Bronchial epithelial cell (primary cell): ENCODE measurements around the gene PPARGC1A. TPM values are rescaled to one million over a fixed set of nuclear protein-coding genes. Genes with fewer than 3 reads are reported as not detected.

Experiments
- DNase-seq: peaks from one replicate; pipeline ENCODE4 v3.0.0-alpha.2; 2010; ENCODE audit warnings: low read depth
- FAIRE-seq: peaks from 2 replicates; lab custom pipeline; 2011; peaks lifted over from hg19 to GRCh38; lab: Jason Lieb, UNC
- H3K27me3 ChIP-seq: 2 replicates; pipeline ENCODE4 v1.5.1; 2011; ENCODE audit warnings: low read length; ENCODE audit not compliant: control insufficient read depth, insufficient read depth
- H3K36me3 ChIP-seq: 2 replicates; pipeline ENCODE4 v1.5.1; 2011; ENCODE audit warnings: low read length; ENCODE audit not compliant: control insufficient read depth, insufficient read depth
- H3K4me3 ChIP-seq: 2 replicates; pipeline ENCODE4 v1.5.1; 2011; ENCODE audit warnings: mild to moderate bottlenecking, low read depth, low read length, control low read depth
- total RNA-seq: library from RNA; depleted of rRNA; stranded (reverse); fragments of >200 nt; gene quantifications from 2 replicates; pipeline ENCODE4 v1.2.1, GENCODE V29; 2014
- TF ChIP-seq, protein P1 (sequence below): IDR thresholded peaks from 2 replicates; pipeline ENCODE4 v1.5.1; 2011; ENCODE audit warnings: mild to moderate bottlenecking, moderate library complexity, low read length, control low read depth, inconsistent platforms; ENCODE audit not compliant: insufficient read depth, severe bottlenecking

Gene PPARGC1A
- total RNA-seq, 1 donor from 2014 or later, result 1.6 TPM

DNA sequence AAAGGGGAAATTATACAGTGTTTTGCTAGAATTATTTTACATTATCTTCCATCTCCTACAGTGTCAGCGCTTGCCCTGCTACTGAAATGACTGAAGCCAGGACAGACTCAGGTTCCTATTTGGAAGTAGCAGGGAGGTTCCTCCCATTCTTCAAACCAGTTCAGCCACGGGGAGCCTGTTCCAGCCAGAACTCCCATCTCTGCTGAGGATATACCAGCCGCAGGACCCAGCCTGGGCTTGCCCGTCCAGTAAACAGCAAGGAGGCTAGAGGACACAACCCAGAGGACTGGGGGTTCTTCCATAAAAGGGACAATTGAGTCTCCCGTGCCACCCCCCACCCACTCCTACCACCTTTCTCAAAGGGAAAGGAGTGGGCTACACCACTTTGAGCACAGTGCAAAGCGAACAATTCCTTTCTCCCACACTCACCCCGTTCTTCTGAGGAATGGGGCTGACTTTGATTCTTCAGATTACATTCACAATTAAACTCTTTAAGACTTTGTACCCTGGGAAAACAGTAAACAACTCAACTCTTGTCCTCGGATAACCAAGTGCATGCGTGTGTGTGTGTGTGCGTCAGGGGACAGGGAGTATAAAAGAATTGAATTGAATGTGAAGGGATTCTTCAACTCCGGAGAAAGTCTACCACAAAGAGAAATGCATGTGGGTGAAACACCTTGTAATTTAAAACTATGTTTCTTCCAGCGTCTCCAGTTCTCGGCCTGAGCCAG, 31.0 kb upstream of the PPARGC1A start:
- peak; percentile 59 for DNase-seq
- H3K4me3 ChIP-seq, result no peak overlapping the region
- H3K36me3 ChIP-seq, result no peaks in the 10 kb centered on the region
- no peak for FAIRE-seq
- no peaks in the 10 kb centered on the region for H3K27me3 ChIP-seq
- TF ChIP-seq, protein P1, sequence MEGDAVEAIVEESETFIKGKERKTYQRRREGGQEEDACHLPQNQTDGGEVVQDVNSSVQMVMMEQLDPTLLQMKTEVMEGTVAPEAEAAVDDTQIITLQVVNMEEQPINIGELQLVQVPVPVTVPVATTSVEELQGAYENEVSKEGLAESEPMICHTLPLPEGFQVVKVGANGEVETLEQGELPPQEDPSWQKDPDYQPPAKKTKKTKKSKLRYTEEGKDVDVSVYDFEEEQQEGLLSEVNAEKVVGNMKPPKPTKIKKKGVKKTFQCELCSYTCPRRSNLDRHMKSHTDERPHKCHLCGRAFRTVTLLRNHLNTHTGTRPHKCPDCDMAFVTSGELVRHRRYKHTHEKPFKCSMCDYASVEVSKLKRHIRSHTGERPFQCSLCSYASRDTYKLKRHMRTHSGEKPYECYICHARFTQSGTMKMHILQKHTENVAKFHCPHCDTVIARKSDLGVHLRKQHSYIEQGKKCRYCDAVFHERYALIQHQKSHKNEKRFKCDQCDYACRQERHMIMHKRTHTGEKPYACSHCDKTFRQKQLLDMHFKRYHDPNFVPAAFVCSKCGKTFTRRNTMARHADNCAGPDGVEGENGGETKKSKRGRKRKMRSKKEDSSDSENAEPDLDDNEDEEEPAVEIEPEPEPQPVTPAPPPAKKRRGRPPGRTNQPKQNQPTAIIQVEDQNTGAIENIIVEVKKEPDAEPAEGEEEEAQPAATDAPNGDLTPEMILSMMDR, result no peak

DNA sequence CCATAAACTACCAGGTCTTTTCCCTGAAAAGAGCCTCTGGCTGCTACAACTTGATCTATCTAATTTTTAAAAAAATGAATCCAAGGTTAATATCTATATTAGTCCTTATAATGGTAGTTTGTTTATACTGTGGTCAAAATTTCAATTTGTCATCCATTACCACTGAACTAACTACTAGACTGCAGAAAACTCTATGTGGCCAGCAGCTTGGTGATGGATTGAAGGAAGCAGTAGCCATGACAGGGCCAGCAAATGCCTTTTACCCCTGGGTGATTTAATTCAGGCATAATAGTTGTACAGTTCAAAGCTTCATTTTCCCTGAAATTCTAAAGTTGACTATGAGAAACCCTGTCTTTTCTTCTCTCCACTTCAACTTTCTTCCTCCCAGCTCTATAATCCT, 30.4 kb upstream of the PPARGC1A start:
- H3K36me3 ChIP-seq, result no peaks in the 10 kb centered on the region
- DNase-seq (no peak), FAIRE-seq (no peak)
- H3K27me3 ChIP-seq, result no peaks in the 10 kb centered on the region
- H3K4me3 ChIP-seq, result no peak overlapping the region
- TF ChIP-seq, protein P1, result no peak

DNA sequence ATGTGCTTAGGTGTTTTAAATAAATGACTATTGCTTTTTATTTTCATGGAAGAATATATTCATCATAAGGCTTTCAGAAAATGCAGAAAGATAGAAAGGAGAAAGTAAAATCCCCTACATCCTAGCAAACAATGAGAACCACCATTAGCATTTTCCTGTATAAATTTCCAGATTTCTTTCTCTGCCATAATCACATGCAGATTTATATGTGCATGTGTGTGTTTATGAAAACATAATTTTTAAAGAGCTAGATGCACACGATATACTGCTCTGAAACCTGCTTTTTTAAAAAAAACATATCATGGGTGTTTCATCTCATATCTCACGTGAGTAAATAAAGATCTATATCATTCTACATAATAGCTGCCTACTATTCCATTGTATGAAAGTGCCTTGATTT, 26.4 kb upstream of the PPARGC1A start:
- FAIRE-seq, result no peak
- no peak overlapping the region for H3K4me3 ChIP-seq
- no peaks in the 10 kb centered on the region for H3K36me3 ChIP-seq
- TF ChIP-seq, protein P1, result no peak
- H3K27me3 ChIP-seq, result no peaks in the 10 kb centered on the region
- DNase-seq, result no peak

DNA sequence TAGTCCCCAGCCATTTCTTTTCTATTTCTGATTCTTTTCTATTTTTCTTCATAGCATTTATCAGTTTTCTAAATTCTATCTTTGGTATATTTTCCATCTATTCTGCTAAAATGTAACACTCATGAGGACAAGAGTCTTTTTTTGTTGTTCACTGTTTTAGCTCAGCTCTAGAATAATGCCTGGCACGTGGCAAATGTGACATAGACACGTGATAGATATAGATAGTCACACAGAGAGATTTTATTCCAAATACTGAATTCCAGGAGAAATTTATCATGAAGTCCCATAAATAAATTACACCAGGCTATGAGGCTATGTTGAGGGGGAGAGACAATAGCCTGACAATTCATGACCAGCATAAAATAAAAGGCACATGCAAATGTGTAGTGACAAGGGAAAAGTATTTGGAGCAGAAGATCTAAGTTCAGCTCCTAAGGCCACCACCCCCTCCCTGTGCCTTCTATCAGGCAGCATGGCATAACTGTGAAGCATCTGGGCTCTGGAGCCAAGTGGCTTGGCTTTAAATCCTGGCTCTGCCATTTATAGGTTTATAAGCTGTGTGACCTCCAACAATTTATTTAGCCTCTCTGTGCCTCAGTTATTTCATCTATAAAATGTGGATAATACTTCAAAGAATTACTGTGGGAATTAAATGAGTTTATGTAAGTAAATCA, 25.7 kb upstream of the PPARGC1A start:
- H3K4me3 ChIP-seq, result no peak overlapping the region
- DNase-seq (no peak), FAIRE-seq (no peak)
- H3K36me3 ChIP-seq, result no peaks in the 10 kb centered on the region
- no peaks in the 10 kb centered on the region for H3K27me3 ChIP-seq
- TF ChIP-seq, protein P1, result no peak

DNA sequence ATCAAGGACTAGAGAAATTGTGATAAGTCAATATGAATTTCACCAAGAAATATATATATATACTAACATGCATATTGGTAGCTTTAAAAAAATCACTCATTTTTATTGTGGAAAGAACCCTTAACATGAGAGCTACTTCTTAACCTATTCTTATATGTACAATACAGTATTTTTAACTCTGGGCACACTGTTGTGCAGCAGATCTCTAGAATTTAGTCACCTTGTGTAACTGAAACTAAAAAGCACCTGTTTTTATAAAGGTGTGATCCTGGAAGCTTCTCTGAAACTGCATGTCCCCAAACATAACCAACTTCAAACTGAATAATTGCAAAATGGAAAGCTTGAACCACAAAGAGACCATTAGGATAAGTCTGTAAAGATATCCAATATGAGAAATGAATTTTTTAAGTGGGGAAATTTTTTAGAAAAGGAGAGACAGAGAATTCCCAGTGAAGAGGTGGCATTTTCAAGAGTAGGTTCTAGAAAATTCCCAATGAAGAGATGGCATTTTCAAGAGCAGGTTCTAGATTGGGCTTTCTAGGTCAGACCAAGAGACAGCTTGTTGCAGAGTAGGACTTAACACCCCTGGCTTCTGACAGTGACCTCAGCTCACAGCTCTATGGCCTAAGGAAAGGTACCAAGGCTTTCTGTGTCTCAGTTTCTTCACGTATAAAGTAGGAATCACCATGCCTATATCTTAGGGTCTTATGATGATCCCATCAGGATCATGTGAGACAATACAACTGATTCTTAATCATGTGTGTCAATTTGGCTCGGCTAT, 22.0 kb upstream of the PPARGC1A start:
- no peak overlapping the region for H3K4me3 ChIP-seq
- TF ChIP-seq, protein P1, result no peak
- H3K27me3 ChIP-seq, result no peaks in the 10 kb centered on the region
- FAIRE-seq (no peak), DNase-seq (no peak)
- no peaks in the 10 kb centered on the region for H3K36me3 ChIP-seq
